H1 (cell line): ENCODE data around the gene BIN2. TPM values are rescaled to one million over a fixed set of nuclear protein-coding genes. Genes with fewer than 3 reads are reported as not detected.

ENCODE experiments used
- CTCF ChIA-PET: fragments of 300-600 bp; sonication (Branson Sonifier 250); formaldehyde crosslinking; loops from one replicate; lab custom pipeline; 2021; ENCODE audit not compliant: partially characterized antibody; lab: Charles Lee
- POLR2A ChIA-PET: fragments of 300-600 bp; sonication (Branson Sonifier 250); formaldehyde crosslinking; loops from one replicate; lab custom pipeline; 2021; ENCODE audit warnings: inconsistent platforms; ENCODE audit not compliant: partially characterized antibody; lab: Charles Lee
- DNase-seq, 2 experiments: peaks; one replicate each; pipeline versions ENCODE4 v3.0.0 to v3.0.0-alpha.2; 2010 to 2022; ENCODE audit warnings: low spot score in 2 of 2, low read depth in 1 of 2, mixed read lengths in 1 of 2
- FAIRE-seq: peaks from 2 replicates; lab custom pipeline; 2011; peaks lifted over from hg19 to GRCh38; lab: Jason Lieb, UNC
- H2AFZ ChIP-seq: 2 replicates; pipeline ENCODE4 v1.8.1; 2012; ENCODE audit warnings: low read length, inconsistent platforms
- H2AK5ac ChIP-seq: 2 replicates; pipeline ENCODE4 v1.6.1; 2013; ENCODE audit warnings: low read depth, low read length
- H2BK120ac ChIP-seq: replicated peaks from 2 replicates; pipeline ENCODE3; 2013; ENCODE audit warnings: low read depth, low read length, inconsistent platforms
- H2BK12ac ChIP-seq: 2 replicates; pipeline ENCODE4 v1.6.1; 2013; ENCODE audit warnings: low read depth, low read length
- H2BK15ac ChIP-seq: 2 replicates; pipeline ENCODE4 v1.6.1; 2013; ENCODE audit warnings: low read length
- H2BK20ac ChIP-seq: 2 replicates; pipeline ENCODE4 v1.6.1; 2013; ENCODE audit warnings: low read length
- H2BK5ac ChIP-seq: 2 replicates; pipeline ENCODE4 v1.6.1; 2013; ENCODE audit warnings: low read depth, low read length
- H3K14ac ChIP-seq: 2 replicates; pipeline ENCODE4 v1.6.1; 2013; ENCODE audit warnings: inconsistent platforms; ENCODE audit not compliant: insufficient read length
- H3K18ac ChIP-seq: 2 replicates; pipeline ENCODE4 v1.6.1; 2013; ENCODE audit warnings: low read length; ENCODE audit errors: extremely low read depth
- H3K23ac ChIP-seq: 2 replicates; pipeline ENCODE4 v1.6.1; 2013; ENCODE audit warnings: inconsistent platforms; ENCODE audit not compliant: insufficient read length
- H3K23me2 ChIP-seq: 2 replicates; pipeline ENCODE4 v1.6.1; 2013; ENCODE audit warnings: low read depth, low read length
- H3K27ac ChIP-seq: 2 replicates; pipeline ENCODE4 v1.6.1; 2011; ENCODE audit warnings: low read depth, low read length, inconsistent platforms
- H3K27me3 ChIP-seq, 4 experiments: replicated peaks in 1 of 4; 1 replicate in 1 of 4; 2 replicates in 3 of 4; pipeline versions ENCODE4 v1.6.1 to v1.8.1; 2011 to 2013; ENCODE audit warnings: low read length in 3 of 4, mild to moderate bottlenecking in 3 of 4, inconsistent platforms in 2 of 4, mixed read lengths in 2 of 4, moderate library complexity in 1 of 4; ENCODE audit not compliant: control insufficient read depth in 3 of 4, insufficient read depth in 3 of 4; ENCODE audit errors: extremely low read depth in 1 of 4
- H3K36me3 ChIP-seq, 4 experiments: 2 replicates each; pipeline versions ENCODE4 v1.6.1 to v1.8.1; 2011 to 2013; ENCODE audit warnings: mild to moderate bottlenecking in 4 of 4, low read length in 3 of 4, moderate library complexity in 2 of 4, control low read depth in 1 of 4, inconsistent platforms in 1 of 4; ENCODE audit not compliant: insufficient read depth in 4 of 4, control insufficient read depth in 2 of 4
- H3K4ac ChIP-seq: replicated peaks from 2 replicates; pipeline ENCODE3; 2013; ENCODE audit warnings: low read length, low read depth, mixed read lengths, inconsistent platforms; ENCODE audit not compliant: insufficient read length
- H3K4me1 ChIP-seq, 4 experiments: replicated peaks in 1 of 4; 1 replicate in 1 of 4; 2 replicates in 3 of 4; pipeline versions ENCODE4 v1.6.1 to v1.8.1; 2011 to 2013; ENCODE audit warnings: low read length in 3 of 4, inconsistent platforms in 2 of 4, mixed read lengths in 1 of 4; ENCODE audit not compliant: insufficient read depth in 4 of 4, control insufficient read depth in 3 of 4
- H3K4me2 ChIP-seq, 2 experiments: 2 replicates each; pipeline versions ENCODE4 v1.6.1 to v1.8.1; 2011 to 2013; ENCODE audit warnings: low read depth in 2 of 2, low read length in 2 of 2, control low read depth in 1 of 2, inconsistent platforms in 1 of 2, mild to moderate bottlenecking in 1 of 2; ENCODE audit not compliant: insufficient read depth in 1 of 2
- H3K4me3 ChIP-seq, 4 experiments: fragments of 200-600, 300-600 bp in 1 of 4; sonication (generic), shearing (Covaris generic), sonication (Bioruptor Twin) in 1 of 4; 2 replicates each; pipeline versions ENCODE4 v1.5.1 to v1.8.1; 2011 to 2016; ENCODE audit warnings: low read length in 4 of 4, low read depth in 3 of 4, control low read depth in 2 of 4, inconsistent platforms in 2 of 4, mild to moderate bottlenecking in 2 of 4, mixed read lengths in 1 of 4, moderate library complexity in 1 of 4; ENCODE audit not compliant: insufficient read depth in 2 of 4; ENCODE audit errors: extremely low read depth in 1 of 4
- H3K56ac ChIP-seq: replicated peaks from 2 replicates; pipeline ENCODE3; 2013; ENCODE audit warnings: low read depth, mild to moderate bottlenecking, mixed read lengths, low read length, inconsistent platforms; ENCODE audit not compliant: insufficient read length
- H3K79me1 ChIP-seq: 2 replicates; pipeline ENCODE4 v1.6.1; 2013; ENCODE audit warnings: low read depth, low read length, control low read depth
- H3K79me2 ChIP-seq, 2 experiments: 2 replicates each; pipeline versions ENCODE4 v1.6.1 to v1.8.1; 2012 to 2013; ENCODE audit warnings: low read length in 2 of 2, mild to moderate bottlenecking in 2 of 2, inconsistent platforms in 1 of 2; ENCODE audit not compliant: insufficient read depth in 2 of 2, control insufficient read depth in 1 of 2
- H3K9ac ChIP-seq, 4 experiments: replicated peaks in 1 of 4; 1 replicate in 1 of 4; 2 replicates in 3 of 4; pipeline versions ENCODE4 v1.6.1 to v1.8.1; 2011 to 2013; ENCODE audit warnings: low read depth in 3 of 4, low read length in 3 of 4, control low read depth in 2 of 4, mild to moderate bottlenecking in 2 of 4, moderate library complexity in 2 of 4, inconsistent platforms in 1 of 4; ENCODE audit errors: extremely low read depth in 1 of 4
- H3K9me3 ChIP-seq, 2 experiments: 2 replicates each; pipeline versions ENCODE4 v1.6.1 to v1.8.1; 2012 to 2013; ENCODE audit warnings: mild to moderate bottlenecking in 2 of 2, moderate library complexity in 2 of 2, control low read depth in 1 of 2, inconsistent platforms in 1 of 2, low read depth in 1 of 2, low read length in 1 of 2, mixed read lengths in 1 of 2; ENCODE audit not compliant: insufficient read depth in 2 of 2
- H4K20me1 ChIP-seq, 2 experiments: replicated peaks in 1 of 2; 2 replicates each; pipeline versions ENCODE3 to v1.8.1; 2011 to 2013; ENCODE audit warnings: inconsistent platforms in 2 of 2, low read length in 2 of 2, mild to moderate bottlenecking in 1 of 2; ENCODE audit not compliant: insufficient read depth in 2 of 2, control insufficient read depth in 1 of 2
- H4K5ac ChIP-seq: 2 replicates; pipeline ENCODE4 v1.6.1; 2013; ENCODE audit warnings: low read length, low read depth, mixed read lengths, inconsistent platforms; ENCODE audit not compliant: insufficient read length
- H4K8ac ChIP-seq: 2 replicates; pipeline ENCODE4 v1.8.0; 2013; ENCODE audit warnings: mild to moderate bottlenecking, moderate library complexity, low read length, inconsistent platforms; ENCODE audit not compliant: insufficient read depth; ENCODE audit errors: extremely low read depth
- H4K91ac ChIP-seq: replicated peaks from 2 replicates; pipeline ENCODE3; 2013; ENCODE audit warnings: low read length, mixed read lengths, inconsistent platforms; ENCODE audit not compliant: insufficient read length
- ASH2L ChIP-seq: fragments of 200-600, 300-600 bp; sonication (generic); IDR thresholded peaks from one replicate; pipeline ENCODE4 v1.7.1; 2017; ENCODE audit warnings: low read length
- CBX5 ChIP-seq: fragments of 300-800, 300-1000 bp; sonication (generic); IDR thresholded peaks from 2 replicates; pipeline ENCODE4 v1.7.1; 2016; ENCODE audit warnings: antibody characterized with exemption, low read length, low read depth
- CREB1 ChIP-seq: IDR thresholded peaks from 2 replicates; pipeline ENCODE4 v1.6.1; 2012; ENCODE audit warnings: inconsistent platforms
- KDM4A ChIP-seq: IDR thresholded peaks from one replicate; pipeline ENCODE4 v1.7.1; 2012; ENCODE audit warnings: low read depth, mild to moderate bottlenecking, moderate library complexity, low read length, inconsistent platforms; ENCODE audit not compliant: severe bottlenecking
- KDM5A ChIP-seq: fragments of 200-600 bp; IDR thresholded peaks from 2 replicates; pipeline ENCODE4 v1.7.1; 2012; ENCODE audit warnings: mild to moderate bottlenecking, low read length, inconsistent platforms, mixed read lengths
- SIN3A ChIP-seq, 2 experiments: IDR thresholded peaks in 1 of 2; conservative IDR thresholded peaks in 1 of 2; 2 replicates each; pipeline ENCODE4 v1.6.1; 2011 to 2012; ENCODE audit warnings: low read length in 2 of 2, improper control_type of control experiment in 1 of 2, low read depth in 1 of 2, mild to moderate bottlenecking in 1 of 2
- SIRT6 ChIP-seq: IDR thresholded peaks from one replicate; pipeline ENCODE4 v1.7.1; 2012; ENCODE audit warnings: low read length, inconsistent platforms
- SIX5 ChIP-seq: IDR thresholded peaks from 2 replicates; pipeline ENCODE4 v1.6.1; 2011; ENCODE audit warnings: mild to moderate bottlenecking, low read depth, low read length
- WGBS, 2 experiments: shearing (Covaris generic) in 1 of 2; methylation state at CpG; one replicate each; pipeline versions ENCODE4 v1.1.6 to v1.1.7; 2013 to 2015; ENCODE audit warnings: low lambda C conversion rate in 2 of 2, mixed read lengths in 2 of 2, inconsistent platforms in 1 of 2, low coverage in 1 of 2, missing lambda C conversion rate in 1 of 2; ENCODE audit not compliant: insufficient replicate concordance in 2 of 2, insufficient coverage in 1 of 2, insufficient read length in 1 of 2; ENCODE audit errors: extremely low coverage in 1 of 2, missing lambda C conversion rate in 1 of 2; 5-methylcytosine and 5-hydroxymethylcytosine counted together
- polyA plus RNA-seq, 7 experiments: library from polyadenylated mRNA; depleted of rRNA in 3 of 7; stranded (reverse) in 5 of 7; unstranded in 2 of 7; fragments of >200 nt in 5 of 7; fragments of 200-250 nt in 2 of 7; gene quantifications; 1 replicate in 5 of 7; 2 replicates in 1 of 7; 4 replicates in 1 of 7; pipeline versions ENCODE4 v1.2.1 to v1.2.3, GENCODE V29; 2011 to 2013; ENCODE audit warnings: missing spikeins in 2 of 7, mixed read lengths in 2 of 7
- total RNA-seq: library from RNA; stranded (reverse); fragmentation: NEBNext Ultra II Directional; extraction: Animal tissue kit (Norgen Biotek cat#: 25700); gene quantifications from 2 replicates; pipeline ENCODE4 v1.2.1, GENCODE V29; 2021
- TF ChIP-seq, protein P1 (sequence below): IDR thresholded peaks from 2 replicates; pipeline ENCODE4 v1.6.1; 2012; ENCODE audit warnings: low read length, inconsistent platforms
- TF ChIP-seq, protein P2 (sequence below), 3 experiments: IDR thresholded peaks; 1 replicate in 2 of 3; 2 replicates in 1 of 3; pipeline versions ENCODE4 v1.5.1 to v1.6.1; 2011; ENCODE audit warnings: low read length in 3 of 3, mild to moderate bottlenecking in 3 of 3, inconsistent platforms in 2 of 3, low read depth in 1 of 3, moderate library complexity in 1 of 3; ENCODE audit not compliant: insufficient read depth in 1 of 3; ENCODE audit errors: control extremely low read depth in 1 of 3

BIN2 gene
- total and polyA plus RNA-seq, 2 of the 8 experiments (the other 6 are each of a cell fraction or from before 2014, with no cell fraction given) = not detected

- Histone ChIP-seq H3K27ac (no peak overlapping the region), H3K4me1 (peaks cover 0 to 10% (median 5%) of the 10 kb centered on the region in 4 experiments; a peak in 6 of 7 replicates), H3K14ac (no peak overlapping the region), H2BK20ac (no peak overlapping the region), H4K8ac (no peak overlapping the region), H3K4me3 (no peak overlapping the region), H2AFZ (no peak overlapping the region), H2BK12ac (no peak overlapping the region), H3K23me2 (peaks cover 8% of the 10 kb centered on the region), H3K18ac (no peak overlapping the region), H3K36me3 (peaks cover 17 to 44% (median 27%) of the 10 kb centered on the region in 4 experiments), H2AK5ac (no peak overlapping the region), H3K56ac (no peak overlapping the region), H3K79me2 (peaks cover 0 to 15% of the 10 kb centered on the region in 2 experiments; a peak in 2 of 4 replicates), H3K79me1 (peaks cover 6% of the 10 kb centered on the region; the same call in 1 of the 2 replicates), H4K20me1 (peaks cover 0 to 2% of the 10 kb centered on the region in 2 experiments), H2BK120ac (no peak overlapping the region), H3K4ac (no peak overlapping the region), H2BK15ac (no peak overlapping the region), H3K9ac (no peak overlapping the region), H3K23ac (no peak overlapping the region), H4K5ac (no peak overlapping the region), H4K91ac (no peak overlapping the region), H3K27me3 (no peaks in the 10 kb centered on the region), H3K4me2 (no peak overlapping the region), H3K9me3 (no peaks in the 10 kb centered on the region), H2BK5ac (no peak overlapping the region)
- FAIRE-seq (no peak), DNase-seq (no peak)
- 84% methylated on average over 2 of the region's 2 CpGs; no CpG with 5 or more reads in 1 of the 2 experiments for WGBS, 2 experiments
- ChIA-PET POLR2A (interaction anchor here (0.5 to 3.3 kb wide), 11 partner anchors 8 to 215 kb away, joined by 3 to 26 read pairs (median 4); partner anchors contain the start of genes POU6F1, SLC11A2 and SMAGP), CTCF (interaction anchor here (0.9 to 2.4 kb wide), 6 partner anchors 12 to 101 kb away, joined by 3 to 12 read pairs (median 4); partner anchors contain the start of gene POU6F1)
- TF ChIP-seq KDM5A = no peak
- no peak for TF ChIP-seq KDM4A
- no peak for TF ChIP-seq SIX5
- TF ChIP-seq SIN3A (conservative IDR thresholded peaks at IDR 0.05 in 1 of 2, IDR thresholded peaks at IDR 0.05 in 1 of 2; ENCODE audit: low read depth in 1 of 2, low read length in 2 of 2) = no peak
- TF ChIP-seq, protein P1, sequence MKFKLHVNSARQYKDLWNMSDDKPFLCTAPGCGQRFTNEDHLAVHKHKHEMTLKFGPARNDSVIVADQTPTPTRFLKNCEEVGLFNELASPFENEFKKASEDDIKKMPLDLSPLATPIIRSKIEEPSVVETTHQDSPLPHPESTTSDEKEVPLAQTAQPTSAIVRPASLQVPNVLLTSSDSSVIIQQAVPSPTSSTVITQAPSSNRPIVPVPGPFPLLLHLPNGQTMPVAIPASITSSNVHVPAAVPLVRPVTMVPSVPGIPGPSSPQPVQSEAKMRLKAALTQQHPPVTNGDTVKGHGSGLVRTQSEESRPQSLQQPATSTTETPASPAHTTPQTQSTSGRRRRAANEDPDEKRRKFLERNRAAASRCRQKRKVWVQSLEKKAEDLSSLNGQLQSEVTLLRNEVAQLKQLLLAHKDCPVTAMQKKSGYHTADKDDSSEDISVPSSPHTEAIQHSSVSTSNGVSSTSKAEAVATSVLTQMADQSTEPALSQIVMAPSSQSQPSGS = no peak
- TF ChIP-seq ASH2L = no peak
- no peak for TF ChIP-seq CREB1
- TF ChIP-seq, protein P2, sequence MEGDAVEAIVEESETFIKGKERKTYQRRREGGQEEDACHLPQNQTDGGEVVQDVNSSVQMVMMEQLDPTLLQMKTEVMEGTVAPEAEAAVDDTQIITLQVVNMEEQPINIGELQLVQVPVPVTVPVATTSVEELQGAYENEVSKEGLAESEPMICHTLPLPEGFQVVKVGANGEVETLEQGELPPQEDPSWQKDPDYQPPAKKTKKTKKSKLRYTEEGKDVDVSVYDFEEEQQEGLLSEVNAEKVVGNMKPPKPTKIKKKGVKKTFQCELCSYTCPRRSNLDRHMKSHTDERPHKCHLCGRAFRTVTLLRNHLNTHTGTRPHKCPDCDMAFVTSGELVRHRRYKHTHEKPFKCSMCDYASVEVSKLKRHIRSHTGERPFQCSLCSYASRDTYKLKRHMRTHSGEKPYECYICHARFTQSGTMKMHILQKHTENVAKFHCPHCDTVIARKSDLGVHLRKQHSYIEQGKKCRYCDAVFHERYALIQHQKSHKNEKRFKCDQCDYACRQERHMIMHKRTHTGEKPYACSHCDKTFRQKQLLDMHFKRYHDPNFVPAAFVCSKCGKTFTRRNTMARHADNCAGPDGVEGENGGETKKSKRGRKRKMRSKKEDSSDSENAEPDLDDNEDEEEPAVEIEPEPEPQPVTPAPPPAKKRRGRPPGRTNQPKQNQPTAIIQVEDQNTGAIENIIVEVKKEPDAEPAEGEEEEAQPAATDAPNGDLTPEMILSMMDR (IDR thresholded peaks at IDR 0.05; ENCODE audit: control extremely low read depth in 1 of 3, insufficient read depth in 1 of 3, low read depth in 1 of 3, low read length in 3 of 3) = no peak
- TF ChIP-seq CBX5 = no peak
- no peak for TF ChIP-seq SIRT6
These were observed 83.0 kb downstream of the BIN2 start for GRCh38 chr12:51240971-51241370.
